SK-N-MC (cell line): ENCODE measurements around the gene RANBP17.

Experiments
- EZH2 ChIP-seq: fragments of 200-600 bp; sonication (generic); IDR thresholded peaks from one replicate; pipeline ENCODE4 v1.6.1; 2017; ENCODE audit warnings: antibody characterized with exemption
- FOXP2 ChIP-seq: optimal IDR thresholded peaks from 2 replicates; pipeline ENCODE3; 2011; ENCODE audit warnings: mild to moderate bottlenecking, moderate library complexity; ENCODE audit not compliant: insufficient read depth; ENCODE audit errors: extremely low read length, control extremely low read depth

- TF ChIP-seq FOXP2 (no peak), EZH2 (no peak)
Measured at GRCh38 chr5:171315925-171316257, 454.1 kb downstream of the RANBP17 start.
